Heart left ventricle (tissue), 16 donors: ENCODE measurements around the gene TMEM8B. TPM values are rescaled to one million over a fixed set of nuclear protein-coding genes. Genes with fewer than 3 reads are reported as not detected.
A peak's percentile ranks its signal among the peaks of the same experiment; 100 is the strongest.
"Not testable (repeated sequence)": the region's sequence is repeated elsewhere in the genome, so short reads cannot be mapped to it uniquely, and the experiment has no call there.

ENCODE experiments used
- ATAC-seq, 4 donors: fragments of 200-7000 bp; cut with Tn5 transposase; one replicate each; pipeline ENCODE4 v1.9.1; 2020 to 2022; ENCODE audit warnings: moderate library complexity in 4 of 4, mild to moderate bottlenecking in 3 of 4, moderate number of reproducible peaks in 1 of 4
- DNase-seq, 5 donors: peaks; one replicate each; pipeline ENCODE4 v3.0.0-alpha.2; 2020
- H3K27ac ChIP-seq, 12 donors: fragments of 200-600 bp; sonication (generic) in 4 of 12; one replicate each; pipeline versions ENCODE4 v1.5.0 to v1.8.0; 2016 to 2022; ENCODE audit warnings: mild to moderate bottlenecking in 2 of 12
- H3K27me3 ChIP-seq, 9 donors: fragments of 200-600 bp; sonication (generic) in 2 of 9; one replicate each; pipeline versions ENCODE4 v1.5.1 to v1.8.0; 2016 to 2022; ENCODE audit warnings: mild to moderate bottlenecking in 3 of 9
- H3K36me3 ChIP-seq, 9 donors: fragments of 200-600 bp; sonication (generic) in 2 of 9; one replicate each; pipeline versions ENCODE4 v1.5.0 to v1.8.0; 2018 to 2022; ENCODE audit warnings: mild to moderate bottlenecking in 2 of 9
- H3K4me1 ChIP-seq, 12 donors: fragments of 200-600 bp; sonication (generic) in 4 of 12; one replicate each; pipeline versions ENCODE4 v1.5.0 to v1.8.0; 2016 to 2022; ENCODE audit warnings: mild to moderate bottlenecking in 3 of 12
- H3K4me3 ChIP-seq, 12 donors: fragments of 200-600 bp; sonication (generic) in 4 of 12; one replicate each; pipeline versions ENCODE4 v1.5.0 to v1.8.0; 2017 to 2022; ENCODE audit warnings: mild to moderate bottlenecking in 9 of 12, moderate library complexity in 4 of 12
- H3K9me3 ChIP-seq, 12 donors: fragments of 200-600 bp; sonication (generic) in 4 of 12; one replicate each; pipeline versions ENCODE4 v1.5.0 to v1.8.0; 2016 to 2022; ENCODE audit warnings: mild to moderate bottlenecking in 1 of 12
- CTCF ChIP-seq, 12 donors: fragments of 200-600 bp; sonication (generic) in 4 of 12; IDR thresholded peaks; one replicate each; pipeline versions ENCODE4 v1.5.0 to v1.8.0; 2018 to 2022; ENCODE audit warnings: antibody characterized with exemption in 12 of 12, mild to moderate bottlenecking in 5 of 12
- POLR2A ChIP-seq, 2 donors: fragments of 450-650 bp; IDR thresholded peaks; one replicate each; pipeline ENCODE4 v1.6.1; 2017; ENCODE audit warnings: antibody characterized with exemption in 2 of 2, mild to moderate bottlenecking in 2 of 2, moderate library complexity in 2 of 2
- WGBS, 4 donors: extraction: QIAGEN DNeasy Blood & Tissue Kit in 2 of 4; methylation state at CpG; one replicate each; pipeline versions ENCODE4 v1.1.5 to v1.1.7; 2013 to 2018; 5-methylcytosine and 5-hydroxymethylcytosine counted together
- intact Hi-C, 10 donors: fragments of 100-400 bp; cut with DNase I; formaldehyde crosslinking; loops; one replicate each; pipeline versions ENCODE4 v1.11.1 to v1.14.2; 2022
- polyA plus RNA-seq, 2 donors: library from polyadenylated mRNA; stranded (reverse); fragments of 200-250 nt; gene quantifications; one replicate each; pipeline ENCODE4 v1.2.3, GENCODE V29; 2013
- total RNA-seq, 9 donors: library from RNA; depleted of rRNA in 2 of 9; stranded (reverse); fragments of >200 nt in 2 of 9; fragmentation: NEBNext Ultra II Directional in 3 of 9; extraction: Animal tissue kit (Norgen Biotek cat#: 25700) in 3 of 9; gene quantifications; one replicate each; pipeline versions ENCODE4 v1.1.0 to v1.2.4, GENCODE V29; 2016 to 2023
- donor health status: ischemic (EF 13 %, LVEDD 7.1; RV severe dilation, severe dysfunction).
- donor health status: healthy with polysubstance abuse.
- donor health status: DM: no; HTN: yes; CAD: no.
- donor health status: DM: no; HTN: no; CAD: no.
- donor health status: ischemic (EF 25% LVEDD 6.9; RV normal size, moderate dysfunction).
- donor health status: ischemic (EF 25% LVEDD 5.7; RV mildly dilated, moderate dysfunction).
- donor health status: healthy.
- donor health status: DM: yes; HTN: yes; CAD: no.
- donor health status: ischemic (EF 35%, LVEDD 5.7; RV mildly dilated, moderate dysfunction).
- donor health status: nonischemic (EF 11% LVEDD 7.7; RV severe dilation, severe dysfunction).
- donor health status: DM: yes; HTN: yes; CAD: no.
- donor health status: PGD.
- donor health status: ischemic (EF 29% LVEDD 5.4; RV normal size, mild dysfunction).
- donor health status: nonischemic (EF 23%, LVEDD 6.1; RV moderate dilation, normal function).

TMEM8B gene
- total and polyA plus RNA-seq, 11 donors = 7.9 to 21.4 (median 17.9) TPM

GRCh38 chr9:35872505-35872904 lies 43.5 kb downstream of the TMEM8B start:
- Histone ChIP-seq H3K36me3 (no peaks in the 10 kb centered on the region), H3K9me3 (peaks cover 0 to 16% (median 4%) of the 10 kb centered on the region in 12 donors), H3K4me3 (no peak overlapping the region), H3K27ac (no peak overlapping the region), H3K4me1 (no peaks in the 10 kb centered on the region), H3K27me3 (peaks cover 0 to 6% (median 0%) of the 10 kb centered on the region in 9 donors)
- intact Hi-C loops = loop anchor here in 1 of 10 donors (5.0 kb wide), 1 partner anchor 35 kb away; no protein-coding TSS in a partner anchor
- no peak for ATAC-seq
- TF ChIP-seq CTCF (IDR thresholded peaks at IDR 0.05) (no peak), POLR2A (IDR thresholded peaks at IDR 0.05) (no peak)
- no peak for DNase-seq
- 68 to 83% (median 75%) methylated on average over 3 of the region's 3 CpGs for WGBS, 4 donors

DNA sequence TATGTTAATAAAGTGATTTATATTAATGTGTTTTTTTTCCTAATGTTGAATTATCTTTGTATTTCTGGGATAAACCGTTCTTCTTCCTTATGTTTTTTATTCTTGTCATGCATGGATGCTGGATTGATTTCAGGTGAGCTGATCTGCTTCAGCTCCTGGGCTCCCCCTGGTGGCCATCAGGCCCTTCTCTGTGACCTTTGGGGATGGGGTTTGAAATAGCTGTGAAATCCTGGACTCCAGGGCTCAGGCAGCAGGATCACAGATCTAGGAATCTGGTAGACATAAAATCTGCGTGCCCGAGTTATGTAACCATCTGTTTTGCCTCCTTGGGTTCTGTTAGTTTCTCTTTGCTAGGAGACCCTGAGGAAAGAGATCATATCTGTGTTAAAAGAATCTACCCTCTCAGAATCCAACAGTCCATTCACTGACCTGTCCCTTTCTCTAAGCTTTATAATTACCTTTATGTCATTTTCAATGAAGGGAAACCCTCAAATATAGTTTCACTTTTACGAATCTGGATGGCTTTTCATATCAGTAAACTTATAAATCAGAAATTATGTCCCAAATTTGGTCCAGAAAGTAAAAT lies 53.3 kb downstream of the TMEM8B start:
- WGBS, 4 donors = 0 to 3% (median 1%) methylated on average over 4 of the region's 4 CpGs
- peak in 3 of 4 donors; percentile 82 to 85 (median 83) for ATAC-seq
- DNase-seq = peak; percentile 81 to 92 (median 82)
- peaks cover 0 to 10% (median 0%) of the 10 kb centered on the region in 9 donors for H3K27me3 ChIP-seq
- H3K9me3 ChIP-seq = peaks cover 0 to 7% (median 2%) of the 10 kb centered on the region in 12 donors
- no peak overlapping the region for H3K4me3 ChIP-seq
- intact Hi-C loops = loop anchor here (1.0 to 10.0 kb wide), 10 partner anchors 46 to 238 kb away; partner anchors contain the start of genes FAM221B (in 5 of the 10), TMEM8B (in 5 of the 10), NPR2 (in 3 of the 10) and CCDC107 (in 2 of the 10)
- TF ChIP-seq POLR2A (IDR thresholded peaks at IDR 0.05) (no peak), CTCF (IDR thresholded peaks at IDR 0.05) (peak; percentile 93 to 99 (median 98))
- no peaks in the 10 kb centered on the region for H3K4me1 ChIP-seq
- H3K27ac ChIP-seq = no peak overlapping the region
- H3K36me3 ChIP-seq = no peaks in the 10 kb centered on the region

DNA sequence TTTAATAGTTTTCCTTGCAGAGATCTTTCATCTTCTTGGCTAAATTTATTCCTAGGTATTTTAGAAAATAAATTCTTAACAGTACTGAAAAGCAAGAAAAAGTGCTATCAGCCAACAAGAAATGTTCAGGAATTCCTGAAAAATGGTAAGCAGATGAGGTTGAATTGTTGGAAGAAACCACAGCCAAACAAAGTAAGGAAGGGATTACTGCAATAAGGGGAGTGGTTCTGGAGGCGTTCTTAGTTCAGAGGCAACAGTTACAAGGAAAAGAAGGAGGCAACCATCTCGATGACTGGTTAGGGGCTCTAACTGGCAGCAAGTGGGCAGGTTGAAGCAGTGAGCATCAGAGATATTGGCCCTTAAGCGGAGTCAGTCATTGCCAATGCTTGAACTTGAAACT lies 54.0 kb downstream of the TMEM8B start:
- 67 to 80% (median 71%) methylated on average over 3 of the region's 3 CpGs for WGBS, 4 donors
- Histone ChIP-seq H3K9me3 (peaks cover 0 to under 1% (median 0%) of the 10 kb centered on the region in 12 donors), H3K36me3 (no peaks in the 10 kb centered on the region), H3K4me1 (no peaks in the 10 kb centered on the region), H3K27me3 (peaks cover 0 to 10% (median 0%) of the 10 kb centered on the region in 9 donors), H3K4me3 (no peak overlapping the region), H3K27ac (no peak overlapping the region)
- no peak for TF ChIP-seq CTCF (IDR thresholded peaks at IDR 0.05)
- no peak for TF ChIP-seq POLR2A (IDR thresholded peaks at IDR 0.05)
- ATAC-seq (no peak), DNase-seq (no peak)
- intact Hi-C loops = loop anchor here (1.0 to 10.0 kb wide), 10 partner anchors 46 to 238 kb away; partner anchors contain the start of genes FAM221B (in 5 of the 10), TMEM8B (in 5 of the 10), NPR2 (in 3 of the 10) and CCDC107 (in 2 of the 10)

DNA sequence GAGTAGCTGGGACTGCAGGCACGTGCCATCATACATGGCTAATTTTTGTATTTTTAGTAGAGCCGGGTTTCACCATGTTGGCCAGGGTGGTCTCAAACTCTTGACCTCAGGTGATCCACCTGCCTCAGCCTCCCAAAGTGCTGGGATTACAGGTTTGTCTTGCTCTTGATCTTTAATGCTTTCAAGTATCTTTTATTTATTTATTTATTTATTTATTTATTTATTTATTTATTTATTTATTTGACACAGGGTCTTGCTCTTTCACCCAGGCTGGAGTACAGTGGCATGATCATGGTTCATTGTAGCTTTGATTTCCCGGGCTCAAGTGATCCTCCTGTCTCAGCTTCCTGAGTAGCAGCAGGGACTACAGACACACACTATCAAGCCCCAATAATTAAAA lies 55.9 kb downstream of the TMEM8B start:
- not testable (repeated sequence) for H3K9me3 ChIP-seq, H3K27me3 ChIP-seq, DNase-seq, H3K4me3 ChIP-seq, H3K4me1 ChIP-seq, H3K27ac ChIP-seq, H3K36me3 ChIP-seq, ATAC-seq
- intact Hi-C loops = loop anchor here in 7 of 10 donors (5.0 to 10.0 kb wide), 4 partner anchors 58 to 240 kb away; partner anchors contain the start of genes FAM221B (in 5 of the 7), TMEM8B (in 5 of the 7), CCDC107 (in 2 of the 7) and RMRP (in 2 of the 7)
- WGBS, 4 donors = 79 to 91% (median 89%) methylated on average over 3 of the region's 3 CpGs
